SJCRH30 (cell line): ENCODE results near the gene RASAL1. TPM values are rescaled to one million over a fixed set of nuclear protein-coding genes. Genes with fewer than 3 reads are reported as not detected.

Experiments used
- DNase-seq, 2 experiments: peaks; one replicate each; pipeline ENCODE4 v3.0.0-alpha.2; 2015 to 2020
- H3K27ac ChIP-seq: fragments of 250-450 bp; sonication (Bioruptor Pico); 2 replicates; pipeline ENCODE4 v1.5.1; 2020; ENCODE audit warnings: mild to moderate bottlenecking, moderate library complexity
- H3K27me3 ChIP-seq: fragments of 250-450 bp; sonication (Bioruptor Pico); 2 replicates; pipeline ENCODE4 v1.5.1; 2020; ENCODE audit warnings: mild to moderate bottlenecking, moderate library complexity
- H3K36me3 ChIP-seq: fragments of 250-450 bp; sonication (Bioruptor Pico); 2 replicates; pipeline ENCODE4 v1.5.1; 2020; ENCODE audit warnings: mild to moderate bottlenecking, moderate library complexity
- H3K4me1 ChIP-seq: fragments of 250-450 bp; sonication (Bioruptor Pico); 2 replicates; pipeline ENCODE4 v1.5.1; 2020; ENCODE audit warnings: mild to moderate bottlenecking, moderate library complexity
- H3K4me3 ChIP-seq: fragments of 250-450 bp; sonication (Bioruptor Pico); 2 replicates; pipeline ENCODE4 v1.5.1; 2020; ENCODE audit warnings: mild to moderate bottlenecking, moderate library complexity
- H3K9me3 ChIP-seq: fragments of 250-450 bp; sonication (Bioruptor Pico); replicated peaks from 2 replicates; pipeline ENCODE4 v1.5.1; 2020; ENCODE audit warnings: mild to moderate bottlenecking, moderate library complexity
- total RNA-seq: library from RNA; depleted of rRNA; stranded (reverse); fragments of >200 nt; shearing (Covaris generic); gene quantifications from 2 replicates; pipeline ENCODE4 v1.2.3, GENCODE V29; 2014

Gene RASAL1
- total RNA-seq, 1 experiment from 2014 or later: not detected

DNA sequence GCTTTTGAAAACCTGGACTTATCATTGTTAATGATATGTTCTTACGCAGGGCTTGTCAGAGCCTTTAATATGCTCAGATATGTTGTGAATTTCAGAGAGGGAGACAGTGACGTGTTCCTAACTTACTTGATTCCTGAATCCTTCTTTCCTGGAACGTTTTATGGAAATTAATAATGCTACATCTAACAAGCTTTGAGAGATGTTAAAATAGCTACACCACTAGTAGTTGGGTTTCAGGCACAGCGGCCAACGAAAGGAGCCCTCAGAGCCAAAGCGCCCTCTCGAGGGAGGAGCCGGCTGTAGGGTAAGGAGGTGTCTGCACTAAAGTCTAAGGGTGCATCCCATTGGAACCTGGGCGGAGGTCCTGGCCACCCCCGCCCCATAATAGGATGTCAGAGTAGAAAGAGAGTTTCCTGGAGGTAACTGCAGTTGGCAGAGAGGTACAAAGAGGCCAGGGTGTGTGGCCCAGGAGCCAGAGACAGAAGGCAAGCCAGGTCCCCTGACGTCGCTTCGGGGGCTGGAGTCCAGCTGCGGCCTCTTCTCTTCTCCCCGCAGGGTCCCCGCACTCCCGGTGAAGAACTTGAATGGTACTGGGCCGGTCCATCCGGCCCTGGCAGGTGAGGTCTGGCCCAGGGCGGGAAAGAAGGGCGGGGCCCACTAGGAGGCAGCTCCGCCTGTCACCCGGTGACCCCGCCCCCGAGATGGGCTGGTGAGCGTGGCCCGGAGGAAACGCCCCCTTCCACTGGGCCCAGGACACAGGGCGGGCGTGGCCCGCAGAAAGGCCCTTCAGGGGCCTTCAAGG, 42.8 kb downstream of the RASAL1 start:
- DNase-seq: no peak
- H3K36me3 ChIP-seq: no peaks in the 10 kb centered on the region
- H3K9me3 ChIP-seq: no peaks in the 10 kb centered on the region
- H3K27ac ChIP-seq: no peak overlapping the region
- no peak overlapping the region for H3K4me3 ChIP-seq
- no peaks in the 10 kb centered on the region for H3K4me1 ChIP-seq
- no peaks in the 10 kb centered on the region for H3K27me3 ChIP-seq

DNA sequence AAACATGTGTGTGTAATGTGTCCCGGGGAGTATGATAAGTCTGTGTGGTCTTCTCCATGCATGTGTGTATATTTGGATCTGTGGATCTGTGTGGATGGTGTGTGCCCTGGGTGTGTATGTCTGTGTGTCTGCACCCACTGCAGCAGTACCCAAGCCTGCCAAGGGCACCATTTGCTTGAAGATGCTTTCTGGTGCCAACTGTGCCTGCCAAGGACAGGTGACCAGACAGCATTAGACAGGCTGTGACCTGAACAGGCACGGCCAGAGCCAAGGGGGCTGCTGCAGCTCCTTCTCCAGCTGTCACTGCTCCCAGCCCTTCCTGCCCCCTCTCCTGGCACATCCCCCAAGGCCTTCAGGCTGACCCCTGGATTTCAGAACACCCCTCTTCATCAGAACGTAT, 44.1 kb downstream of the RASAL1 start:
- no peak for DNase-seq
- no peaks in the 10 kb centered on the region for H3K4me1 ChIP-seq
- H3K36me3 ChIP-seq: no peaks in the 10 kb centered on the region
- H3K27me3 ChIP-seq: no peaks in the 10 kb centered on the region
- no peak overlapping the region for H3K4me3 ChIP-seq
- no peaks in the 10 kb centered on the region for H3K9me3 ChIP-seq
- no peak overlapping the region for H3K27ac ChIP-seq

GRCh38 chr12:113090740-113091139, 44.8 kb downstream of the RASAL1 start:
- no peak overlapping the region for H3K4me3 ChIP-seq
- no peak for DNase-seq
- no peaks in the 10 kb centered on the region for H3K4me1 ChIP-seq
- no peaks in the 10 kb centered on the region for H3K9me3 ChIP-seq
- no peaks in the 10 kb centered on the region for H3K27me3 ChIP-seq
- H3K27ac ChIP-seq: no peak overlapping the region
- no peaks in the 10 kb centered on the region for H3K36me3 ChIP-seq

DNA sequence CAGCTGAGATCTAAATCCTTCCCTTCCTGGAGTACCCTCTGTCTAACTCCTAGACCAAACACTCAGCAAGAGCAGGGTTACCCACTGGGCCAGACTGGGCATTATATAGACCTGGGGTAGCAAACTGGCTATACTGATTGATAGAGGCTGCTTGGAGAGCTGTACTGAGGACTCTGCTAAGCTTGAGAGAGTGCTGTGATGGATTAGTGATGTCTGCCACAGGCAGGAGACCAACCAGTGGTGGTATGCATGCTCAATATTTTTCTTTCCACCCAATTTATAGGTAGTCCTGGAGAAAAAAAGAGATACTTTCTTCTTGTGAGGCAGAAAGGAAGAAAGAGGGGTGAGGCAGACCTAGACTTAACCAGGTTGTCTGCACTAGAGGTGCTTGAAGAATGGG, 45.7 kb downstream of the RASAL1 start:
- no peak for DNase-seq
- Histone ChIP-seq H3K27ac (no peak overlapping the region), H3K9me3 (no peaks in the 10 kb centered on the region), H3K4me1 (no peaks in the 10 kb centered on the region), H3K36me3 (no peaks in the 10 kb centered on the region), H3K27me3 (no peaks in the 10 kb centered on the region), H3K4me3 (no peak overlapping the region)

GRCh38 chr12:113088971-113089756, 46.4 kb downstream of the RASAL1 start:
- Histone ChIP-seq H3K9me3 (no peaks in the 10 kb centered on the region), H3K36me3 (no peaks in the 10 kb centered on the region), H3K27ac (no peak overlapping the region), H3K4me1 (no peaks in the 10 kb centered on the region), H3K27me3 (peaks cover 3% of the 10 kb centered on the region; the same call in 1 of the 2 replicates), H3K4me3 (no peak overlapping the region)
- DNase-seq: no peak

DNA sequence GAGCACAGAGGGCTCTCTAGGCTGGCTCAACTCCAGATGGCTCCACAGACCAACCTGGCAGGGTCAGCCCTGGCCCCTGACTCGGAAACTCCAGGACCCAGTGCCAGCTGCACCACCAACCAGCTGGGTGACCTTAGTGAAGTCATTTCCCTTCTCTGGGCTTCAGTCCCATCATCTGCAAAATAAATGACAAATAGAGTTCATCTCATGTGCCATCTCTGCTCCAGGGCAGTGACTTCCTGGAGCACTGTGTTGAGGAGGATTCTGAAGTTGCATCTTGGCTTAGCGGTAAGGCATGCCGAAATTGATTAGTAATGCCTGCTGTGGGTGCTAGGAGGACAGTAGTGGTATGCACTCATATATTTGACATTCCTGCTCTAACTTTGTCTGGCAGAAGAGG, 47.5 kb downstream of the RASAL1 start:
- no peaks in the 10 kb centered on the region for H3K36me3 ChIP-seq
- H3K27ac ChIP-seq: no peak overlapping the region
- DNase-seq: no peak

GRCh38 chr12:113087193-113087592, 48.4 kb downstream of the RASAL1 start:
- H3K4me1 ChIP-seq: no peaks in the 10 kb centered on the region
- peaks cover 10% of the 10 kb centered on the region; the same call in 1 of the 2 replicates for H3K27me3 ChIP-seq
- H3K27ac ChIP-seq: no peak overlapping the region
- no peaks in the 10 kb centered on the region for H3K36me3 ChIP-seq
- no peaks in the 10 kb centered on the region for H3K9me3 ChIP-seq
- DNase-seq: no peak
- no peak overlapping the region for H3K4me3 ChIP-seq

More for the DNA sequence above, 47.5 kb downstream of the RASAL1 start:
- Histone ChIP-seq H3K9me3 (no peaks in the 10 kb centered on the region), H3K4me3 (no peak overlapping the region), H3K4me1 (no peaks in the 10 kb centered on the region), H3K27me3 (peaks cover 6% of the 10 kb centered on the region; the same call in 1 of the 2 replicates)

- H3K27ac ChIP-seq: no peak overlapping the region
- no peak for DNase-seq
- no peaks in the 10 kb centered on the region for H3K4me1 ChIP-seq
- no peaks in the 10 kb centered on the region for H3K36me3 ChIP-seq
- H3K4me3 ChIP-seq: no peak overlapping the region
- no peaks in the 10 kb centered on the region for H3K9me3 ChIP-seq
- H3K27me3 ChIP-seq: peaks cover 10% of the 10 kb centered on the region; the same call in 1 of the 2 replicates
These were observed 49.1 kb downstream of the RASAL1 start for GRCh38 chr12:113086249-113087164.

DNA sequence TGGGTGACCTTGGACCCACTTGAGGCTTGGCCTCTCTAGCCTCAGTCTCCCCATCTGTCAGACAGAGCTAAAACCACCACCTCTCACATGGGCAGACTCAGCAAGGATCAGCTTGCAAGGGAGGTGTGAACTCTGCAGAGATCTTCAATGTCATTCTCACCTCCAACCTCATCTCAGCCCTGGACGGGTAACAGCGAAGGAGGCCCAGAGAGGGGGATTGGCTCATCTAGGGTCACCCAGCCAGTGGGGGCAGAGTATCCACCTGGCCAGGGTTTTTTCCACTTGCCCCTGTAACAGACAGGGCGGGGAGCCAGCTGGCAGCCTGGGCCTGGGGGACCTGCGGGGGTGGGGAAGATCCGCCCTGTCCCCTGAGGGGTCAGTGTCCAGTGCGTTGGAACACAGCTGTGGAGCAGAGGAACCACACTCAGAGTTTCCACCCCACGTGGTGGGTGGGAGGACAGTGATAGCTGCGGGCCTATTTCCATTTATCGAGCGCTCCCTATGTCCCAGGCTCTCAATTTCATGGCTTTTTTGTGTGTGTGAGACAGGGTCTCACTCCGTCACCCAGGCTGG, 51.6 kb downstream of the RASAL1 start:
- no peaks in the 10 kb centered on the region for H3K36me3 ChIP-seq
- H3K27ac ChIP-seq: no peak overlapping the region
- peaks cover 16% of the 10 kb centered on the region for H3K27me3 ChIP-seq
- no peak overlapping the region for H3K4me3 ChIP-seq
- DNase-seq: no peak
- H3K4me1 ChIP-seq: no peaks in the 10 kb centered on the region
- no peaks in the 10 kb centered on the region for H3K9me3 ChIP-seq

GRCh38 chr12:113082486-113083148, 52.9 kb downstream of the RASAL1 start:
- Histone ChIP-seq H3K36me3 (no peaks in the 10 kb centered on the region), H3K27ac (no peak overlapping the region), H3K27me3 (peaks cover 16% of the 10 kb centered on the region), H3K9me3 (no peaks in the 10 kb centered on the region), H3K4me3 (no peak overlapping the region), H3K4me1 (no peaks in the 10 kb centered on the region)
- no peak for DNase-seq

GRCh38 chr12:113081873-113082272, 53.7 kb downstream of the RASAL1 start:
- DNase-seq: no peak
- Histone ChIP-seq H3K36me3 (no peaks in the 10 kb centered on the region), H3K27ac (no peak overlapping the region), H3K9me3 (no peaks in the 10 kb centered on the region), H3K4me1 (no peaks in the 10 kb centered on the region), H3K4me3 (no peak overlapping the region), H3K27me3 (peaks cover 16% of the 10 kb centered on the region)

- no peaks in the 10 kb centered on the region for H3K9me3 ChIP-seq
- H3K4me1 ChIP-seq: no peaks in the 10 kb centered on the region
- no peaks in the 10 kb centered on the region for H3K36me3 ChIP-seq
- no peak overlapping the region for H3K4me3 ChIP-seq
- H3K27ac ChIP-seq: no peak overlapping the region
- no peak for DNase-seq
- H3K27me3 ChIP-seq: peaks cover 11% of the 10 kb centered on the region
These were observed 57.7 kb downstream of the RASAL1 start for GRCh38 chr12:113077859-113078255.

DNA sequence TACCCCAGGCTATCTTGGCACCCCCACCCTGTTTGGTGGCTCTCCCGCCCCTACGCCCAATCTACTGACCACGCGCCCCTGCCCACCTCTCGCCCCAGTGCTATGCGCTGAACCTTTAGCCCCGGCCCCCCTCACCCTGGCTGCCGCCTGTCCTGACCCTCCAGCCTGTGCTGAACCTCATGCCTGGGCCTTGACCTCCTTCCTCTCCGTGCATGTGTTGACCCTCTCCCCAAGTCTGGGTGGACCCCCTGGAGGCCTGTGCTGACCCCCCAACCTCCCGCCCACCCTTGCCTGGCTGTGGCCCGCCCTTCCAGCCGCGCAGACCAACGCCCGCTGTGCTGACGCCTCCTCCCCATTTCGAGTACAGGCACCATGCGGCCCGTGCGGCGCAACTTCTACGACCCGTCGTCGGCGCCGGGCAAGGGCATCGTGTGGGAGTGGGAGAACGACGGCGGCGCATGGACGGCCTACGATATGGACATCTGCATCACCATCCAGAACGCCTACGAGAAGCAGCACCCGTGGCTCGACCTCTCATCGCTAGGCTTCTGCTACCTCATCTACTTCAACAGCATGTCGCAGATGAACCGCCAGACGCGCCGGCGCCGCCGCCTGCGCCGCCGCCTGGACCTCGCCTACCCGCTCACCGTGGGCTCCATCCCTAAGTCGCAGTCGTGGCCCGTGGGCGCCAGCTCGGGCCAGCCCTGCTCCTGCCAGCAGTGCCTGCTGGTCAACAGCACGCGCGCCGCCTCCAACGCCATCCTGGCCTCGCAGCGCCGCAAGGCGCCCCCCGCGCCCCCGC, 58.3 kb downstream of the RASAL1 start:
- H3K27me3 ChIP-seq: peaks cover 10% of the 10 kb centered on the region; the same call in 1 of the 2 replicates
- DNase-seq: no peak
- H3K27ac ChIP-seq: no peak overlapping the region
- H3K4me1 ChIP-seq: no peaks in the 10 kb centered on the region
- no peak overlapping the region for H3K4me3 ChIP-seq
- H3K9me3 ChIP-seq: no peaks in the 10 kb centered on the region
- H3K36me3 ChIP-seq: no peaks in the 10 kb centered on the region
